GM18951 (cell line): ENCODE measurements around the gene CALN1.
"Not testable (repeated sequence)": the region's sequence is repeated elsewhere in the genome, so short reads cannot be mapped to it uniquely, and the experiment has no call there.

Experiments
- POLR2A ChIP-seq: IDR thresholded peaks from 4 replicates; pipeline ENCODE4 v1.6.1; 2011; ENCODE audit warnings: mild to moderate bottlenecking; ENCODE audit not compliant: insufficient read length, insufficient read depth; ENCODE audit errors: extremely low read depth
- in situ Hi-C: fragments of 300-500 bp; cut with MboI; formaldehyde crosslinking; loops from one replicate; pipeline ENCODE4 v1.12.0; 2022; ENCODE audit warnings: low sequenced_read_pairs, mixed read lengths, inconsistent platforms; ENCODE audit not compliant: unreplicated experiment

The CALN1 gene

DNA sequence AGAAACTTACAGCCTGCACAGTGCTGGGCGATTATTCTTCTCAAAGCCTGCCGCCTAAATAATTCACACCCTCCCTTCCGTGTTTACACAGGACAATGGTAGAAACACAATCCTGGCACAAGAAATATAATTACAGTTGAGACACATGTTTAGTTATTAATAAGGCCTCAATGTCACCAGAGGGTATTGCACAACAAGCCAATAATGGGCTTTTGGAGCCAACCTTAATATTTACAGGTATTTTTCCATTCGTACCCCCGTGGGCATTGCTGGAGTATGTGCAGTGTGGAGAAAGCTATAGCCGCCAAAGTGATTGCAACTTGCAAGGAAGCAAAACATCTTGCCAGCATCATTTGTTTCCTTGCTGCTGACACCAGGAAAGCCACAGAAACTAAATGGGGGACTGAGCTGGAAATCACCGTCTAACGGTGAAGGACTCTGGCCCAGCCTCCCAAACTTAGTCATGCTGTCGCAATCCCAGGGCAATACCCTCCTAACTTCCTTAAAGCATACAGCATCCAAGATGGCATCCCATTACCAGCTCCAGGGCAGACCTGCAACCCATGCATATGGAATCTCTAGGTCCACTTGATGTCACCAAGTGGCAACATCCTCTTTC lies 8.6 kb downstream of the CALN1 start:
- in situ Hi-C loops = no loop called here
- no peak for TF ChIP-seq POLR2A

DNA sequence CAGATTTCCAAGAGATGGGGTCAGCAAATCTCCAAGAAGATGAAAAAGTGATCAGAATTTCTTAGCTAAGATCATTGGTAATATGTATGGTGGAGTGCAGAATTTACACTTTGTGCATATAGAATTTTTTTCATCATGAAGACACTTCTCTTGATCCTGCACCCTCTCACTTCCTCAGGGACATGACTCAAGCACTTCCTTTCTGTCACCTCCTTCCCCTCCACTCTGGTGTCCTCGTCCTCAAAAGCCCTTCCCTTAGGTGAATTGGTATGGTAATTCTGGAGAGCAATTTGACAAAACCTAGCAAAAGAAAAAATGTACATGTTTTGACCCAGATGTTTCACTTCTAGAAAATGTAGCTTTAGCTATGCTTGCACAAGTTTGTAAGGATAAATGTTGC lies 18.1 kb downstream of the CALN1 start:
- in situ Hi-C loops = no loop called here
- no peak for TF ChIP-seq POLR2A

DNA sequence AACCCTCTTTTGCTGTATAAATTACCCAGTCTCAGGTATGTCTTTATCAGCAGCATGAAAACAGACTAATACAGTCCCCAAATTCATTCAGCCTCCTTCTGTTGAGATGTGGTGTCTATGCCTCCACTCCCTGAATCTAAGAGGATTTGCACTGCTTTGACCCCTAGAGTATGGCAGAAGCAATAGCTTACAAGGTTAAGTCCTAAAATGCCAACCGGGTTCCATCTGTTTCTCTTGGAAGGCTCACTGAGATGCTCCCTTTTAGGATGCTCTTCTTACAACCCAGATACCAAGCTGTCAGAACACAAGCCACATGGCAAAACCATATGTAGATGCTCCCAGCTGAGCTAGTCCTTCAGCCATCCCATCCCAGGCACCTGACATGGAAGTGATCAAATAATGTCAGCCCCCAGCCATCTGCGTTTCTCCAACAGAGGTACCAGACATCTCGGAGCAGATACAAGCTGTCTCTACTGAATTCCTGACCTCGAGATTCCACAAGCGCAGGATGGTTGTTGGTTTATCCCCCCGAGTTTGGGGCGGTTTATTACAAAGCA lies 20.2 kb downstream of the CALN1 start:
- in situ Hi-C loops = no loop called here
- no peak for TF ChIP-seq POLR2A

DNA sequence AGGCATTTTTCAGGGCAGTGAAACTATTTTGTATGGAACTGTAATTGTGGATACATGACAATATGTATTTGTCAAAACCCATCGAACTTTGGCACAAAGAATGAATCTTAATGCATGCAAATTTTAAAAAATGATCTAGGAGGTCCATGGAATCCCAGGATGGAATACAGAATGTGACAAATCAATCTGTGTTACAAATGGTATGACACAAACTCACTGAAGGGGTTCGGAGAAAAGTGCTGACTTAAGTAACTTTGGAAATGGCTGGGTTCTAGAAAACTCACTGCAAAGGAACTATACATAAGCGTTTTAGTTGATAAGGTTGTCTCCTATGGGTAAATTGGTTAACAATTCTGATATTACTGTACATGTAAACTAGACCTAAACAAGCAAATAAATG lies 26.0 kb downstream of the CALN1 start:
- in situ Hi-C loops = no loop called here
- no peak for TF ChIP-seq POLR2A

DNA sequence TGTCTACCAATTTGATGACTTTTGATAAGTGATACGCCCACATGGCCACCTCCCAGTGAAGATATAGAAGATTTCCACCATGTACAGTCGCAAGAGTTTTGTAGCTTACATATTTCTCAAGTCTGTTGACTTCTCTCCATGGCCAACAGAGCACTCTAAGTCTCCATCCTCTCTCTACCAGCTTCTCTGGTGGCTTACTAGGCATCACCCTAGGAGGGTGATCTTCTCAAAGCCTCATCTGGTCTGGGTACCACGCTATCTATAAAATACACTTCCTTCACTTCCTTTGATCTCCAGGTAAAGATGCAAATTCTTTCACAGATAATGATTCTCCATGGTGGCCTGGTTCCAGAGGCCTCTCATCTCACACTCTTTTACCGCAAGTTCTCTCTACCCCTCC lies 49.9 kb downstream of the CALN1 start:
- no peak for TF ChIP-seq POLR2A
- in situ Hi-C loops = no loop called here

DNA sequence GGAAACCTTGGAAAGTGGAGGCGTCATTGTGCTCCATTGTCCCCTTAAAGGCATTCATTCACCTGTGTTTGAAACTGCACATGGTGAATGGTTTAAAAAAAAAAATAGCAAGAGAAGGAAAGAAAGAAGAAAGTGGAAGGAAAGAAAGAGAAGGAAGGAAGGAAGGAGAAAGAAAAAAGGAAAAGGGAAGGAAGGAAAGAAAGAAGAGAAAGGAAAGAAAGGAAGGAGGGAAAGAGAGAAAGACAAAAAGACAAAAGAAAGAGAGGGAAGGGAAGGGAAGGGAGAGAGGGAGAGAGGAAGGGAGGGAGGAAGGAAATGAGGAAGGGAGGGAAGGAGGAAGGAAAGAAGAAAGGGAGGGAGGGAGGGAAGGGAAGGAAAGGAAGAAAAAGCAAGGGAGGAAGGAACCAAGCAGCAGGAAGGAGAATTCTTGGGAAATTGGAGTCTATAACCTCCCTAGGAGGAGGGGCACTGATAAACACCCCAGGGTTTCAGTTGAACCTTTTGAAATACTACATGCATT lies 66.9 kb downstream of the CALN1 start:
- no peak for TF ChIP-seq POLR2A
- in situ Hi-C loops = no loop called here

DNA sequence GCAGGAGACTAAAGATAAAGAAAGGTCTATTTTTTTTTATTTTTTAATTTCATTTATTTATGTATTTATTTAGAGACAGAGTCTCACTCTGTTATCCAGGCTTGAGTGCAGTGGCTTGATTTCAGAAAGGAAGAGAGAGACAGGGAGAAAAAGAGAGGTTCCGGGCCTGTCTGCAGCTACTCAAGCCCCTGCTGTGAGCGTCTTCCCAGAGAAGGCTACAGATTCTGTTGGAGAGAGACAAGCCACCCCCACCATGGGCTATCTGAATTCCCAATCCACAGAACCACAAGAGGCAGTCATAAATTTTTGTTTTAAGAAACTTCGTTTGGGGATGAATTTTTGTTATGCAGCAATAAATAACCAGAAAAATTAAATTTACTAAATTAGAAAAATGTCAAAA lies 68.1 kb downstream of the CALN1 start:
- in situ Hi-C loops = no loop called here
- no peak for TF ChIP-seq POLR2A

DNA sequence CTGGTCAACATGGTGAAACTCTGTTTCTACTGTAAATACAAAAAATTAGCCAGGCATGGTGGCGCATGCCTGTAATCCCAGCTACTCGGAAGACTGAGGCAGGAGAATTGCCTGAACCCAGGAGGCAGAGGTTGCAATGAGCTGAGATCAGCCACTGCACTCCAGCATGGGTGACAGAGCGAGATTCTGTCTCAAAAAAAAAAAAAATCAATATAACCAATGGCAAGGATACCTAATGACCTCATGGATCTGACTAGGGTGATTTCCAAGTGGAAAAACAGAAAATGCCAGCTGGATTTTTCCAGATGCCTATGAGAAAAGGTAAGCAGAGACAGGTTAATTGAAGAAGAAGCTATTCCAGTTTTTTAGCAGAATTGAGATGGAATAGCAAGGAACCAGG lies 68.8 kb downstream of the CALN1 start:
- in situ Hi-C loops = not testable (repeated sequence)

DNA sequence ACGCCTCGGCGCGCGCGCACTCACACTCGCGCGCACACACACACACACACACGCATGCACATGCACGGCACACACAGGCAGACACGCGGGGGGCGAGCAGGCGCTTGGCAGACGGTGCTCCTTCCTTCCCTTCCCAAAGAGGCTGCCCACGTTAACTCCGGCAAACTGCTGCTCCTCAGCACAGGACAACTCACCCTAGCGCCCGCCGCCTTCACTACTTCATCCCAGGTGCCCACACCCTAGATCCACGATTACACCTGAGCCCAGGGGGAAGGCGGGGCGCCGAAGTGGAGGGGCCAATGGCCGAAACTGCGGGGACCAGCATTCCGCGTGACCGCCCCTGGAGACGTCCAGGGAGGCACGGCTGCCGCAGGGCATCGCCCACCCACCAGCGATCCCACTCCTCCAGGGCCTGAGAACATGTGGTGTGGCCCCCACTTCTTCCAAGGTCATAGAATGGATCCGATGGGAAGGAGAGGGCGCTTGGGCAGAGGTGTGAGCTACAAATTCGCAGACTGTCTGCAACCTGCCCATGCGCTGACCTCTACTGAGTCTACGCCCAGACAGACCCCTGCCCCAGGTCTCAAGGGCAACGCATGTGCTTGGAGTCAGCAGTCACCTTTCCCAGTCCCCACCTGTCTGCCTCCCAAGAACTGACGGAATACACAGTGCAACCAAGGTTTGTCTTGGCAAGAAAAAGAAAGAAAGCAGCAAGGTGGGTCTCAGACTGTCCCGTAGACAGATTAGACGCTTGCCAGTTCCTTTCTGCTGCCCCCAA lies 74.6 kb downstream of the CALN1 start:
- TF ChIP-seq POLR2A = no peak
- in situ Hi-C loops = no loop called here

DNA sequence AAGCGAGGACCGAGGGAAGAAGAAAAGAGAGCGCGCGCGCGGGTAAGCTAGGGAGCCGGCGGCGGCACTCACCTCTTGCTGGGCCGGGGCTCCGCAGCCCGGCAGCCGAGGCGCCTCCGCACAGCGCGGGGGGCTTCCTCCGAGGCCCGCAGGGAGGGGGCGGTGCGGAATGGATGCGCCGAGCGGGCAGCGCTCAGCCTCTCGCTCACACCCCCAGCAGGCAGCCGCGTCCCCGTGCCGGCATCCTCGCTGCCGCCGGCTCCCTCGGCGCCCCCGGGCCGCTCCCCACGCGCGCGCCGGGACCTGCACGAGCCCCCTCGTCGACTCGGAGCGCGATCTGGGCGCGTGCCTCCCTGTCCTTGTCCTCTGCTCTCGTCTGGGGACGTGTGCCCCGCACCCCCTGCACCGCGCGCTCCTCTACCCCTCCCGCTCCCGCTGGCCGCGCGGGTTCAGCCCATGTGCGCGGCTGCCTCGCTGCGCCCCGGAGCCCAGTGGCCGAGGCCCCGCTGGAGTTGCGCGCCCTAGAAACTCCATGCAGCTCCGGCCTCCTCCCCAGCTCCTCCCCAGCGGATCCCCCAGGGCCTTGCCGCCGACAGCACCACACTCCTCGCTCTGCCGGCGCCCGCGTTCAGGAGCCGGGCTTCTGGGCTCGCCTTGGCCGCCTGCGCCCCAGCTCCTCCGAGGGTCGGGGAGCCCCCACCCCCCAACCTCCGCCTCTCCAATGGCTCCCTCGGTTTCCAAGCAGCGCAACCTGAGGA lies 75.3 kb downstream of the CALN1 start:
- no peak for TF ChIP-seq POLR2A
- in situ Hi-C loops = no loop called here

DNA sequence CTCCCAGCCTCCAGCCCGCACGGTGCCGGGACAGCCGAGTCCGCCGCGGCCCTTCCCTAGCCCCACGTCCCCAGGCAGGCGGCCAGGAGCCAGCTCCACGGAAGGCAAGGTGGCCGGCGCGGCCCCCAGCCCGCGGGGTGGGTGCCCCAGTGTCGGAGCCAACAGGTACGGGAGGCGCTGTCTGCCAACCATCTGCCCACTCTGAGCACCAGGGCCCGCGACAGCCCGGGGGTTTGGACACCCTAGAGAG lies 75.8 kb downstream of the CALN1 start:
- in situ Hi-C loops = no loop called here
- no peak for TF ChIP-seq POLR2A

DNA sequence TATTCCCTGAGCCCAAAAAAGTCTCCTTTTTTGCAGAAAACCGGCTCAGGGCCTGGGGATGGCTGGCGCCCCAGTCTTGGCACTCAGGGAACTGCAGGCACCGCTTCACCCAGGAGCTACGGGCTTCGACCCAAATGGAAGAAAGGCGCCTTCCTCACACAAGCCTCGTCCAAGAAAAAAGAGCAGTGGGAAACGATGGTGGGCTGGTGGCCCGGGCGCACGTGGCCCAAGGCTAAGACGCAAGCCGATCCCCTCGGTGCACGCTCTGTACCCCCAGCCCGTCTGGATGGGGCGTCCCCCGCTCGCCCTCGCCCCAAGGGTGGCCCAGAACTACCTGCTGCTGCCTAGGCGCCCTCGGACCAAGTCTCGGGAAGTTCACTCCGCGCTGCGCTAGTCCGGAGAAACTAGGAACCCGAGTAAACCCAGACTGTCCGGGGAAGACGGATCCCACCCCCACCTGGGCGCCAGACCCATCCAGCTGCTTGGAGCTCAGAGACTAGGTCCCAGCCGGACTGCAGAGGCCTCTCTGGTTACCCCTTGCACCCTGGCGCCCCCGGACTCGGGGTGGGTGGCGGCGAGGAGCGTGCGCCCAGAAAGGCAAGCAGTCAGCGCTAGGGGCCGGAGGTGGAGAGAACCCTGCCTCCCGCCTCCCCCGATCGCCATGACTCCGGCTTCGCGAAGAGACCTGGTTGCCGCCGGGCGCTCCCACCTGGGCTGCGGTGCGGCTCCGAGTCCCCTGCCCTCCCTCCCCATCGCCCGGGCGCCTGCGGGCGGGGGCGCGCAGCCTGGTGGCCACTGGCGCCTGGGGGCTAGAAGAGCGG lies 76.4 kb downstream of the CALN1 start:
- in situ Hi-C loops = no loop called here
- TF ChIP-seq POLR2A = no peak

DNA sequence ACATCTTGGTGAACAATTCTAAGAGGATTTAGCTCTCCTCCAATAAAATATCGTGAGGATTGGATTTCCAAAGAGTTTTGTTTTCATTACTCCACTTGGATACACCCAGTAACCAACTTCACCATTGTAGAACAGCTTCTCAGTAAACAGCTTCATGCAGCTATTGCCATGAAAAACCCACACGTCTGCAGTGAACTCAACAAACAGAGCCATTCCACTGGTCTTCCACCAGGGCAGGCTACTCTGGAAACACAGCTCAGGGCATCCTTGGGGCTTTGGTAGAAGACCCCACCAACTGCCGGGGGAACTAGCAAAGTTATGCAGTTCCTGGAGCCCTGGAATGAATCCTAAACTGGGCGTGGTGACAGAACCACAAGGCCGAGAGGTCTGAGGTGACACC lies 77.4 kb downstream of the CALN1 start:
- in situ Hi-C loops = no loop called here
- TF ChIP-seq POLR2A = no peak

DNA sequence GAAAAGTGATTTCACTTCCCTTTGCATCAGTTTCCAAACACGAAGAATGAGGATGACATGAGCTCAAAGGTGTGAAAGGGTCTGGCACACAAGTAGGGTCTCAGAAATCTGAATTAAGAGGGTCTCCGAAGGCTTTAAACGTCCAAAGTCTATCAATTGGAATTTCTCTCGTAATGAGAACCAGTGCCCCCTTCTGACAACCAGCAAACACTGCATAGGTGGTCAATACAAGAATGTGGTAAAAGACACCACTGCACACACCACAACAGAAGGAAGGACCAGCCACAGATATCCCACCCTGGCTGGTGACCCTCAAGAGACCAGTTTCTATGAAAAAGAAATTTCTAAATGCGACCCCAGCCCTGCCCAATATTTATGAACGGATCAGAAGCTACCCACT lies 78.1 kb downstream of the CALN1 start:
- TF ChIP-seq POLR2A = no peak
- in situ Hi-C loops = no loop called here
